Colonic mucosa (tissue), 4 donors: Measurements from ENCODE around the gene AMZ1. TPM values are rescaled to one million over a fixed set of nuclear protein-coding genes. Genes with fewer than 3 reads are reported as not detected.

Source experiments
- DNase-seq: peaks from one replicate; pipeline ENCODE4 v3.0.0-alpha.2; 2020
- H3K27ac ChIP-seq: fragments of 200-600 bp; one replicate; pipeline ENCODE4 v1.8.0; 2021
- H3K27me3 ChIP-seq: fragments of 200-600 bp; one replicate; pipeline ENCODE4 v1.8.0; 2021
- H3K36me3 ChIP-seq: fragments of 200-600 bp; one replicate; pipeline ENCODE4 v1.8.0; 2021
- H3K4me1 ChIP-seq: fragments of 200-600 bp; one replicate; pipeline ENCODE4 v1.8.0; 2021; ENCODE audit warnings: mild to moderate bottlenecking
- H3K4me3 ChIP-seq: fragments of 200-600 bp; one replicate; pipeline ENCODE4 v1.8.0; 2021
- H3K9ac ChIP-seq, 2 donors: one replicate each; pipeline ENCODE4 v1.7.0; 2013; ENCODE audit warnings: control low read depth in 2 of 2, low read depth in 2 of 2, low read length in 2 of 2
- H3K9me3 ChIP-seq: fragments of 200-600 bp; one replicate; pipeline ENCODE4 v1.8.0; 2021
- CTCF ChIP-seq: fragments of 200-600 bp; IDR thresholded peaks from one replicate; pipeline ENCODE4 v1.8.0; 2022; ENCODE audit warnings: antibody characterized with exemption, mild to moderate bottlenecking
- intact Hi-C: fragments of 100-400 bp; cut with DNase I; formaldehyde crosslinking; loops from one replicate; pipeline ENCODE4 v1.14.1; 2022
- total RNA-seq, 2 donors: library from RNA; stranded (reverse); fragmentation: NEBNext Ultra II Directional in 1 of 2; extraction: Animal tissue kit (Norgen Biotek cat#: 25700) in 1 of 2; gene quantifications; one replicate each; pipeline ENCODE4 v1.2.1, GENCODE V29; 2021
- donor health status: healthy.
- donor health status: DM: no; HTN: no; CAD: no.
- donor health status: DM: no; HTN: no; CAD: no.

AMZ1 gene
- total RNA-seq, 2 donors from 2014 or later: 0.08 TPM; not detected in 1

DNA sequence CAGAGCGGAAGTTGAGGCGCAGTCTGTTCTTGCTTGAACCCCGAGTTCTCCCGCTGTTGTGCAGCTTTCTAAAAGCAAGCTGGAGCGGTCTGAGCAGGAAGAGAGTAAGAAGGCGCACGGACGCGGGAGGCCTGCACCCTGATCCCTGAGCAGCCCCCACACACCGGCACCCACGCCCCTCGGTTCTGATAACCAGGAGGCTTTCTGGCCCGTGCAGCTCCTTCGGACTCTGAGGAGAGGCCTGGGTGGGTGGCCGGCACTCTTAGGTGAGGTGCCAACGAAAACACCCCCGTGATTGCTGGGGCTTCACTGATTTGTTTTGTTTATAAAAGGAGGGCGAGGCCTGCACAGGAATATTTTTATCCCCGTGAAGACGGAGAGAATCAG lies 28.9 kb downstream of the AMZ1 start:
- Histone ChIP-seq H3K9ac (peak overlapping the region in 1 of 2 donors; percentile 77), H3K4me3 (no peak overlapping the region), H3K27ac (peak overlapping the region; percentile 70), H3K27me3 (no peaks in the 10 kb centered on the region), H3K36me3 (no peaks in the 10 kb centered on the region), H3K9me3 (no peaks in the 10 kb centered on the region), H3K4me1 (peaks cover 15% of the 10 kb centered on the region)
- TF ChIP-seq CTCF: no peak
- DNase-seq: no peak
- intact Hi-C loops: no loop called here

DNA sequence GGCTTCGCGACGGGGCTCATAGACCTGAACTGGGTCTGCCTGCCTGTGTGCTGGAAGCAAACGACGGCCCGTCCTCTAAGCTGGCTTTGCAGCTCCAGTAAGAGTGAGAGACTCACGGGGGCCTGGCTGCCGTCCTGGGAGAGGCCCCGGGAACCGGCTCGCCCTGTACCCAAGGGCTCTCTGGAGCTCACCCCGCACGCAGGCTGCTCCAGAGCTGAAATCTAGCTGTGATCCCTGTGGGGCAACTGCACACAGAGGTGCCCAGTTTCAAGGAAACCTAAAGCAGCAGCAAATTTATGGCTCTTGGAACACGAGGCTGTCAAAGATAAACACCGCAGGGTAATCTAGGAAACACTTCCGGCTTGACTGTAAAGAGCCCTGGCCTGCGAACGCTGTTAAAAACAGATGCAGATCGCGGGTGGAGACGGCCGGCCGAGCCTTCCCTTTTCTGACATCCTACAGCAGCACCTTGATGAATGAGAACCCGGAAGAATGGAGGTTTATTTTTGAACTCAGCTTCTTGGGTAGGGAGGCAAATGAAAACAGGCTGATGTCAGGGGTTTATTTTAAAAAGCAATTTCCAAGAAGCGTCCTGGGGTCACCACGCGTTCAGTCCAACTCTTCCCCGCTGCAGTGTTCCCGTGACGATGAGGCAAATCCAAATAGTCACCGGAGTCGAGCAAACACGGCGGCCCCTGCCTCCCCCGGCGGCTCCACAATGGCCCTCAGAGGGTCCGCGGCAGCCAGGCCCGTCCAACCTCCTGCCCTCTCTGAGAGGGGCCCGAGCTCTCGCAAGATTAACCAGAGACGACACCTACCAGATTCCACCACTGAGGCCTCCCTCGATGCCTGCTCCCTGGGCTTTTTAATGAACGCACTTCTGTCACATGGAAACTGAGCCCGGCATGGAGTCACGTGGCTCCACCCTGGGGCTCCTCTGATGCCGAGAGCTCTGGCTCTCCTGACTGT lies 29.6 kb downstream of the AMZ1 start:
- no peak overlapping the region for H3K4me3 ChIP-seq

GRCh38 chr7:2718296-2718965 lies 30.4 kb downstream of the AMZ1 start:
- Histone ChIP-seq H3K27me3 (no peaks in the 10 kb centered on the region), H3K4me1 (peaks cover 15% of the 10 kb centered on the region), H3K9me3 (no peaks in the 10 kb centered on the region), H3K27ac (no peak overlapping the region), H3K9ac (no peak overlapping the region), H3K36me3 (no peaks in the 10 kb centered on the region), H3K4me3 (no peak overlapping the region)
- no peak for DNase-seq
- intact Hi-C loops: no loop called here
- no peak for TF ChIP-seq CTCF

More for the DNA sequence above, 29.6 kb downstream of the AMZ1 start:
- no peak for TF ChIP-seq CTCF
- intact Hi-C loops: no loop called here
- DNase-seq: peak; percentile 83
- no peaks in the 10 kb centered on the region for H3K36me3 ChIP-seq
- no peaks in the 10 kb centered on the region for H3K27me3 ChIP-seq
- H3K9me3 ChIP-seq: no peaks in the 10 kb centered on the region
- H3K4me1 ChIP-seq: peaks cover 15% of the 10 kb centered on the region
- peak overlapping the region; percentile 70 for H3K27ac ChIP-seq
- H3K9ac ChIP-seq: peak overlapping the region in 1 of 2 donors; percentile 77

- Histone ChIP-seq H3K9ac (no peak overlapping the region), H3K4me1 (peaks cover 15% of the 10 kb centered on the region), H3K36me3 (no peaks in the 10 kb centered on the region), H3K4me3 (no peak overlapping the region), H3K27ac (no peak overlapping the region), H3K9me3 (no peaks in the 10 kb centered on the region), H3K27me3 (no peaks in the 10 kb centered on the region)
- TF ChIP-seq CTCF: peak; percentile 36
- intact Hi-C loops: no loop called here
- DNase-seq: peak; percentile 46
Measured at GRCh38 chr7:2719007-2719406, 31.0 kb downstream of the AMZ1 start.

GRCh38 chr7:2720024-2720423 lies 32.0 kb downstream of the AMZ1 start:
- intact Hi-C loops: no loop called here
- H3K27ac ChIP-seq: no peak overlapping the region
- no peaks in the 10 kb centered on the region for H3K27me3 ChIP-seq
- no peak overlapping the region for H3K9ac ChIP-seq
- DNase-seq: no peak
- no peaks in the 10 kb centered on the region for H3K36me3 ChIP-seq
- no peak for TF ChIP-seq CTCF
- H3K4me1 ChIP-seq: peaks cover 15% of the 10 kb centered on the region
- H3K9me3 ChIP-seq: no peaks in the 10 kb centered on the region
- no peak overlapping the region for H3K4me3 ChIP-seq
